Measurements from ENCODE around the gene TCF4.

GRCh38 chr18:55250768-55251173, 337.2 kb downstream of the TCF4 start:
- no peak for TF ChIP-seq CTCF (IDR thresholded peaks at IDR 0.05)
- no peak for TF ChIP-seq POLR2A (IDR thresholded peaks at IDR 0.05)
